ENCODE measurements around the gene ZNF536.
"Not testable (repeated sequence)": the region's sequence is repeated elsewhere in the genome, so short reads cannot be mapped to it uniquely, and the experiment has no call there.

ZNF536 gene

GRCh38 chr19:30425885-30426838 is 54.0 kb downstream of the ZNF536 start:
- no peak for DNase-seq

GRCh38 chr19:30426864-30427263 is 54.7 kb downstream of the ZNF536 start:
- DNase-seq = no peak

GRCh38 chr19:30428092-30428680 is 56.0 kb downstream of the ZNF536 start:
- no peak for DNase-seq

- no peak for DNase-seq
Measured at GRCh38 chr19:30428844-30429243, 56.7 kb downstream of the ZNF536 start.

GRCh38 chr19:30430206-30430734 is 58.1 kb downstream of the ZNF536 start:
- DNase-seq = no peak

- DNase-seq = no peak
Measured at GRCh38 chr19:30431591-30431990, 59.4 kb downstream of the ZNF536 start.

GRCh38 chr19:30434797-30435594 is 62.8 kb downstream of the ZNF536 start:
- no peak for DNase-seq

GRCh38 chr19:30437869-30438268 is 65.7 kb downstream of the ZNF536 start:
- no peak for DNase-seq

- no peak for DNase-seq
Measured at GRCh38 chr19:30439310-30439709, 67.1 kb downstream of the ZNF536 start.

- DNase-seq = no peak
Measured at GRCh38 chr19:30441011-30441410, 68.8 kb downstream of the ZNF536 start.

- DNase-seq = no peak
Measured at GRCh38 chr19:30442674-30443073, 70.5 kb downstream of the ZNF536 start.

GRCh38 chr19:30443531-30444252 is 71.5 kb downstream of the ZNF536 start:
- no peak for DNase-seq

- DNase-seq = no peak
Measured at GRCh38 chr19:30444253-30444671, 72.1 kb downstream of the ZNF536 start.

- DNase-seq = no peak
Measured at GRCh38 chr19:30444686-30445232, 72.6 kb downstream of the ZNF536 start.

GRCh38 chr19:30445385-30445784 is 73.2 kb downstream of the ZNF536 start:
- DNase-seq = no peak

GRCh38 chr19:30446120-30446519 is 73.9 kb downstream of the ZNF536 start:
- DNase-seq = not testable (repeated sequence)

- DNase-seq = no peak
Measured at GRCh38 chr19:30446850-30447552, 74.8 kb downstream of the ZNF536 start.

GRCh38 chr19:30447553-30447870 is 75.3 kb downstream of the ZNF536 start:
- no peak for DNase-seq

- DNase-seq = no peak
Measured at GRCh38 chr19:30448386-30449077, 76.3 kb downstream of the ZNF536 start.

- DNase-seq = no peak
Measured at GRCh38 chr19:30449078-30449590, 77.0 kb downstream of the ZNF536 start.

- no peak for DNase-seq
Measured at GRCh38 chr19:30449673-30450072, 77.5 kb downstream of the ZNF536 start.

Measured in CD4-positive, alpha-beta T cell treated with Interleukin-12 subunit alpha and Interleukin-12 subunit beta, for 1 hour (primary cell).